GM23338 (cell line): ENCODE results near the gene PCSK4. TPM values are rescaled to one million over a fixed set of nuclear protein-coding genes. Genes with fewer than 3 reads are reported as not detected.

Experiments
- ATAC-seq: fragments of 200-7000 bp; cut with Tn5 transposase; 3 replicates; pipeline ENCODE4 v1.9.1; 2020
- DNase-seq: peaks from one replicate; pipeline ENCODE4 v3.0.0-alpha.2; 2015; ENCODE audit warnings: low spot score
- H2AFZ ChIP-seq: fragments of 200-600 bp; sonication (generic); 2 replicates; pipeline ENCODE4 v1.8.0; 2016; ENCODE audit warnings: antibody characterized with exemption, mild to moderate bottlenecking, moderate library complexity
- H3F3A ChIP-seq: fragments of 200-600 bp; sonication (generic); replicated peaks from 2 replicates; pipeline ENCODE4 v1.8.0; 2017; ENCODE audit warnings: antibody characterized with exemption, mixed run types, low read depth
- H3K27ac ChIP-seq: fragments of 200-600 bp; sonication (generic); 2 replicates; pipeline ENCODE4 v1.6.1; 2016; ENCODE audit warnings: low read depth
- H3K27me3 ChIP-seq: fragments of 200-600 bp; sonication (generic); 2 replicates; pipeline ENCODE4 v1.8.0; 2016; ENCODE audit warnings: mild to moderate bottlenecking, mixed run types, moderate library complexity; ENCODE audit not compliant: insufficient read depth
- H3K36me3 ChIP-seq: fragments of 200-600 bp; sonication (generic); 2 replicates; pipeline ENCODE4 v1.8.0; 2016; ENCODE audit warnings: mild to moderate bottlenecking; ENCODE audit not compliant: insufficient read depth
- H3K4me1 ChIP-seq: fragments of 200-600 bp; sonication (generic); 2 replicates; pipeline ENCODE4 v1.8.0; 2016; ENCODE audit warnings: mild to moderate bottlenecking, moderate library complexity; ENCODE audit not compliant: insufficient read depth
- H3K4me2 ChIP-seq: fragments of 200-600 bp; sonication (generic); 2 replicates; pipeline ENCODE4 v1.7.1; 2017; ENCODE audit warnings: mixed run types
- H3K4me3 ChIP-seq: fragments of 200-600 bp; sonication (generic); 2 replicates; pipeline ENCODE4 v1.6.1; 2016; ENCODE audit warnings: mixed run types
- H3K79me2 ChIP-seq: fragments of 200-600 bp; sonication (generic); replicated peaks from 2 replicates; pipeline ENCODE4 v1.8.0; 2017; ENCODE audit warnings: mild to moderate bottlenecking; ENCODE audit not compliant: insufficient read depth
- H3K9me2 ChIP-seq: fragments of 200-600 bp; sonication (generic); 2 replicates; pipeline ENCODE4 v1.8.0; 2017; ENCODE audit not compliant: insufficient read depth
- H4K20me1 ChIP-seq: fragments of 200-600 bp; sonication (generic); replicated peaks from 2 replicates; pipeline ENCODE4 v1.8.0; 2017; ENCODE audit warnings: mild to moderate bottlenecking; ENCODE audit not compliant: insufficient read depth
- H3K27ac Mint-ChIP-seq: 2 replicates; pipeline ENCODE4 v1.8.0; 2020; ENCODE audit warnings: inconsistent platforms, mild to moderate bottlenecking, moderate library complexity, mixed read lengths
- H3K27me3 Mint-ChIP-seq: 3 replicates; pipeline ENCODE4 v1.8.0; 2022; ENCODE audit warnings: low read depth, mild to moderate bottlenecking, moderate library complexity, mixed read lengths, inconsistent platforms; ENCODE audit not compliant: insufficient read depth, poor library complexity
- H3K36me3 Mint-ChIP-seq: 3 replicates; pipeline ENCODE4 v1.8.0; 2021; ENCODE audit warnings: low read depth, mild to moderate bottlenecking, inconsistent platforms, moderate library complexity, mixed read lengths
- H3K4me1 Mint-ChIP-seq: 3 replicates; pipeline ENCODE4 v1.8.0; 2020; ENCODE audit warnings: mild to moderate bottlenecking, inconsistent platforms, mixed read lengths
- H3K4me3 Mint-ChIP-seq: 3 replicates; pipeline ENCODE4 v1.8.0; 2021; ENCODE audit warnings: moderate library complexity, mild to moderate bottlenecking, inconsistent platforms, mixed read lengths
- H3K9me3 Mint-ChIP-seq: 3 replicates; pipeline ENCODE4 v1.8.0; 2020; ENCODE audit warnings: moderate library complexity, mild to moderate bottlenecking, inconsistent platforms, mixed read lengths
- CREB1 ChIP-seq: fragments of 250-450 bp; sonication (Bioruptor Pico); IDR thresholded peaks from 2 replicates; pipeline ENCODE4 v1.5.0; 2020; ENCODE audit warnings: low read depth, mild to moderate bottlenecking, moderate library complexity
- CTCF ChIP-seq, 2 experiments: fragments of 200-600 bp in 1 of 2; sonication (generic) in 1 of 2; conservative IDR thresholded peaks; 2 replicates each; pipeline versions ENCODE4 v1.5.1 to v1.6.1; 2016 to 2017; ENCODE audit warnings: antibody characterized with exemption in 2 of 2, low read depth in 2 of 2, mild to moderate bottlenecking in 2 of 2, moderate library complexity in 1 of 2
- ETS1 ChIP-seq: IDR thresholded peaks from 2 replicates; pipeline ENCODE4 v1.6.1; 2016; ENCODE audit warnings: antibody characterized with exemption
- EZH2 ChIP-seq: fragments of 200-600 bp; sonication (generic); IDR thresholded peaks from one replicate; pipeline ENCODE4 v1.8.0; 2017; ENCODE audit warnings: antibody characterized with exemption, mild to moderate bottlenecking, low read depth; ENCODE audit not compliant: unreplicated experiment
- EZH2phosphoT487 ChIP-seq: fragments of 200-600 bp; sonication (generic); IDR thresholded peaks from one replicate; pipeline ENCODE4 v1.8.1; 2018; ENCODE audit warnings: antibody characterized with exemption; ENCODE audit not compliant: unreplicated experiment
- JUNB ChIP-seq: IDR thresholded peaks from one replicate; pipeline ENCODE4 v1.6.1; 2016; ENCODE audit warnings: antibody characterized with exemption; ENCODE audit not compliant: unreplicated experiment
- NANOG ChIP-seq: IDR thresholded peaks from 2 replicates; pipeline ENCODE4 v1.6.1; 2016; ENCODE audit warnings: antibody characterized with exemption, borderline replicate concordance
- POLR2AphosphoS5 ChIP-seq: IDR thresholded peaks from 2 replicates; pipeline ENCODE4 v1.6.1; 2016; ENCODE audit warnings: antibody characterized with exemption, low read depth
- REST ChIP-seq: IDR thresholded peaks from one replicate; pipeline ENCODE4 v1.6.1; 2018; ENCODE audit warnings: antibody characterized with exemption; ENCODE audit not compliant: unreplicated experiment
- STAT1 ChIP-seq: IDR thresholded peaks from one replicate; pipeline ENCODE4 v1.6.1; 2016; ENCODE audit warnings: antibody characterized with exemption; ENCODE audit not compliant: unreplicated experiment
- ZNF114 ChIP-seq: fragments of 250-450 bp; sonication (Bioruptor Pico); IDR thresholded peaks from 2 replicates; pipeline ENCODE4 v1.5.0; 2020; ENCODE audit warnings: mild to moderate bottlenecking, moderate library complexity
- ZNF331 ChIP-seq: fragments of 250-450 bp; sonication (Bioruptor Pico); IDR thresholded peaks from 2 replicates; pipeline ENCODE4 v1.5.0; 2020; ENCODE audit warnings: low read depth, mild to moderate bottlenecking, moderate library complexity
- ZNF462 ChIP-seq: fragments of 250-450 bp; sonication (Bioruptor Pico); IDR thresholded peaks from 2 replicates; pipeline ENCODE4 v1.5.0; 2020; ENCODE audit warnings: mild to moderate bottlenecking, moderate library complexity
- polyA plus RNA-seq: library from polyadenylated mRNA; unstranded; fragments of >200 nt; fragmentation: Nextera tagmentation; extraction: Ambion mirVana; gene quantifications from 2 replicates; pipeline ENCODE4 v1.2.1, GENCODE V29; 2016
- total RNA-seq: library from RNA; depleted of rRNA; stranded (reverse); fragments of >200 nt; shearing (Covaris generic); gene quantifications from 2 replicates; pipeline ENCODE4 v1.2.3, GENCODE V29; 2014

Gene PCSK4
- total and polyA plus RNA-seq, 2 experiments from 2014 or later, result 3.8 to 15.1 TPM

GRCh38 chr19:1475751-1476437 is 14.3 kb downstream of the PCSK4 start:
- Histone ChIP-seq H4K20me1 (peaks cover 30% of the 10 kb centered on the region), H2AFZ (no peak overlapping the region), H3K9me2 (no peaks in the 10 kb centered on the region), H3K4me1 (peaks cover 10% of the 10 kb centered on the region; the same call in 1 of the 2 replicates), H3K27me3 (peaks cover 25% of the 10 kb centered on the region), H3K4me3 (no peak overlapping the region), H3K36me3 (0 out of 2 replicates have a peak, but pooled peaks cover 5% of the 10 kb centered on the region), H3K4me2 (no peak overlapping the region), H3K27ac (no peak overlapping the region), H3F3A (peaks cover 27% of the 10 kb centered on the region), H3K79me2 (peaks cover 19% of the 10 kb centered on the region)
- Mint-ChIP-seq H3K4me1 (peaks cover 8% of the 10 kb centered on the region), H3K4me3 (no peak overlapping the region), H3K27ac (no peak overlapping the region), H3K36me3 (peaks cover 6% of the 10 kb centered on the region; the same call in 2 of the 3 replicates), H3K27me3 (peaks cover 29% of the 10 kb centered on the region), H3K9me3 (peaks cover 3% of the 10 kb centered on the region; the same call in 1 of the 3 replicates)
- TF ChIP-seq JUNB (no peak), CREB1 (CRISPR knock-in tag) (no peak), REST (no peak), ZNF462 (no peak), EZH2phosphoT487 (no peak), EZH2 (no peak), NANOG (no peak), ETS1 (no peak), ZNF114 (CRISPR knock-in tag) (no peak), ZNF331 (CRISPR knock-in tag) (no peak), POLR2AphosphoS5 (no peak), STAT1 (no peak), CTCF (conservative IDR thresholded peaks at IDR 0.05; ENCODE audit: low read depth in 2 of 2) (no peak)
- DNase-seq (no peak), ATAC-seq (no peak)
